AG09319 (cell line): Measurements from ENCODE around the gene RND2.

Experiments used
- DNase-seq: peaks from one replicate; pipeline ENCODE4 v3.0.0-alpha.2; 2010; ENCODE audit warnings: low read depth; ENCODE audit errors: extremely low read depth
- CTCF ChIP-seq: IDR thresholded peaks from 2 replicates; pipeline ENCODE4 v1.5.1; 2011; ENCODE audit warnings: low read depth, mild to moderate bottlenecking, inconsistent platforms, low read length, moderate library complexity

RND2 gene

GRCh38 chr17:43025290-43025657 lies 243 bp downstream of the RND2 start:
- no peak for TF ChIP-seq CTCF
- DNase-seq: no peak

- no peak for DNase-seq
- TF ChIP-seq CTCF: no peak
These were observed 921 bp downstream of the RND2 start for GRCh38 chr17:43025766-43026537.

GRCh38 chr17:43026595-43026994 lies 1.6 kb downstream of the RND2 start:
- no peak for TF ChIP-seq CTCF

GRCh38 chr17:43027091-43028032 lies 2.3 kb downstream of the RND2 start:
- DNase-seq: no peak
- no peak for TF ChIP-seq CTCF

More at GRCh38 chr17:43026595-43026994, 1.6 kb downstream of the RND2 start:
- no peak for DNase-seq

- DNase-seq: no peak
- no peak for TF ChIP-seq CTCF
These were observed 3.3 kb downstream of the RND2 start for GRCh38 chr17:43028221-43028861.

- no peak for DNase-seq
- TF ChIP-seq CTCF: no peak
These were observed 5.2 kb downstream of the RND2 start for GRCh38 chr17:43030137-43030767.
